Lung (tissue), 12 donors: Measurements from ENCODE around the gene AFF1. TPM values are rescaled to one million over a fixed set of nuclear protein-coding genes. Genes with fewer than 3 reads are reported as not detected.

Experiments
- ATAC-seq: fragments of 200-7000 bp; cut with Tn5 transposase; one replicate; pipeline ENCODE4 v1.9.1; 2020; ENCODE audit warnings: moderate number of reproducible peaks; ENCODE audit not compliant: insufficient read depth, low FRiP score
- DNase-seq, 3 donors: peaks; one replicate each; pipeline ENCODE4 v3.0.0-alpha.2; 2013 to 2017
- H3K27ac ChIP-seq, 2 donors: one replicate each; pipeline ENCODE4 v1.5.1; 2013; ENCODE audit warnings: mild to moderate bottlenecking in 2 of 2, moderate library complexity in 2 of 2, control low read depth in 1 of 2, inconsistent platforms in 1 of 2, low read depth in 1 of 2, low read length in 1 of 2
- H3K27me3 ChIP-seq, 3 donors: one replicate each; pipeline ENCODE4 v1.5.1; 2013; ENCODE audit warnings: low read length in 2 of 3; ENCODE audit not compliant: control insufficient read depth in 3 of 3, insufficient read depth in 3 of 3
- H3K36me3 ChIP-seq, 4 donors: one replicate each; pipeline ENCODE4 v1.5.1; 2013; ENCODE audit warnings: low read length in 4 of 4, mild to moderate bottlenecking in 1 of 4, moderate library complexity in 1 of 4; ENCODE audit not compliant: control insufficient read depth in 4 of 4, insufficient read depth in 4 of 4
- H3K4me1 ChIP-seq, 5 donors: one replicate each; pipeline ENCODE4 v1.5.1; 2013; ENCODE audit warnings: low read length in 5 of 5, mild to moderate bottlenecking in 2 of 5, moderate library complexity in 1 of 5; ENCODE audit not compliant: control insufficient read depth in 5 of 5, insufficient read depth in 5 of 5
- H3K4me3 ChIP-seq: one replicate; pipeline ENCODE4 v1.5.1; 2013; ENCODE audit warnings: mild to moderate bottlenecking, control low read depth, moderate library complexity
- H3K9ac ChIP-seq, 2 donors: one replicate each; pipeline ENCODE4 v1.5.1; 2013; ENCODE audit warnings: low read length in 2 of 2, control low read depth in 1 of 2; ENCODE audit not compliant: insufficient read depth in 1 of 2
- H3K9me3 ChIP-seq, 4 donors: one replicate each; pipeline ENCODE4 v1.5.1; 2013; ENCODE audit warnings: low read length in 3 of 4, mild to moderate bottlenecking in 1 of 4, moderate library complexity in 1 of 4; ENCODE audit not compliant: control insufficient read depth in 4 of 4, insufficient read depth in 3 of 4
- CTCF ChIP-seq: IDR thresholded peaks from 2 replicates; pipeline ENCODE4 v1.5.1; 2012; ENCODE audit warnings: mild to moderate bottlenecking; ENCODE audit errors: control extremely low read depth, extremely low read depth
- WGBS, 2 donors: extraction: QIAGEN DNeasy Blood & Tissue Kit; methylation state at CpG; one replicate each; pipeline ENCODE4 v1.1.7; 2013; 5-methylcytosine and 5-hydroxymethylcytosine counted together
- polyA plus RNA-seq, 2 donors: library from polyadenylated mRNA; stranded (reverse); fragments of 200-250 nt; gene quantifications; one replicate each; pipeline ENCODE4 v1.2.1, GENCODE V29; 2013
- total RNA-seq, 2 donors: library from RNA; depleted of rRNA in 1 of 2; stranded (reverse); fragments of >200 nt in 1 of 2; gene quantifications; one replicate each; pipeline ENCODE4 v1.2.1, GENCODE V29; 2014 to 2021
- donor health status: control.
- donor health status: control.
- donor health status: Bipolar disorder and iron deficiency.
- donor health status: healthy.
- donor health status: DM: yes; HTN: yes; CAD: no.

The AFF1 gene
- total and polyA plus RNA-seq, 4 donors: 9.5 to 79.0 (median 35.8) TPM

GRCh38 chr4:87130985-87131703 is 196.3 kb downstream of the AFF1 start:
- ATAC-seq (peak; percentile 53), DNase-seq (peak in 2 of 3 donors; percentile 50 to 67)

GRCh38 chr4:87132035-87132434 is 197.2 kb downstream of the AFF1 start:
- Histone ChIP-seq H3K4me1 (peaks cover 0 to 3% (median 0%) of the 10 kb centered on the region in 5 donors), H3K27me3 (no peaks in the 10 kb centered on the region), H3K9ac (no peak overlapping the region), H3K27ac (no peak overlapping the region), H3K36me3 (peaks cover 27 to 60% (median 42%) of the 10 kb centered on the region in 4 donors), H3K9me3 (no peaks in the 10 kb centered on the region), H3K4me3 (no peak overlapping the region)
- no peak for DNase-seq
- TF ChIP-seq CTCF: no peak
- no peak for ATAC-seq
- 92 to 96% methylated on average over 8 of the region's 8 CpGs for WGBS, 2 donors

More at GRCh38 chr4:87130985-87131703, 196.3 kb downstream of the AFF1 start:
- no peaks in the 10 kb centered on the region for H3K9me3 ChIP-seq
- peaks cover 24 to 55% (median 41%) of the 10 kb centered on the region in 4 donors for H3K36me3 ChIP-seq
- no peak overlapping the region for H3K9ac ChIP-seq
- H3K4me3 ChIP-seq: no peak overlapping the region
- no peak for TF ChIP-seq CTCF
- H3K4me1 ChIP-seq: peaks cover 0 to 3% (median 0%) of the 10 kb centered on the region in 5 donors
- peak overlapping the region in 1 of 2 donors; percentile 4 for H3K27ac ChIP-seq
- 69 to 82% methylated on average over 7 of the region's 7 CpGs for WGBS, 2 donors
- no peaks in the 10 kb centered on the region for H3K27me3 ChIP-seq

GRCh38 chr4:87133183-87133582 is 198.4 kb downstream of the AFF1 start:
- H3K27ac ChIP-seq: no peak overlapping the region
- 71 to 85% methylated on average over 2 of the region's 2 CpGs for WGBS, 2 donors
- DNase-seq: no peak
- peaks cover 28 to 58% (median 39%) of the 10 kb centered on the region in 4 donors for H3K36me3 ChIP-seq
- ATAC-seq: no peak
- peaks cover 0 to 3% (median 0%) of the 10 kb centered on the region in 5 donors for H3K4me1 ChIP-seq
- H3K4me3 ChIP-seq: no peak overlapping the region
- no peak for TF ChIP-seq CTCF
- no peak overlapping the region for H3K9ac ChIP-seq
- H3K27me3 ChIP-seq: no peaks in the 10 kb centered on the region
- H3K9me3 ChIP-seq: no peaks in the 10 kb centered on the region
